ENCODE data around the gene SNX4.
"Not testable (repeated sequence)": the region's sequence is repeated elsewhere in the genome, so short reads cannot be mapped to it uniquely, and the experiment has no call there.

SNX4 gene

DNA sequence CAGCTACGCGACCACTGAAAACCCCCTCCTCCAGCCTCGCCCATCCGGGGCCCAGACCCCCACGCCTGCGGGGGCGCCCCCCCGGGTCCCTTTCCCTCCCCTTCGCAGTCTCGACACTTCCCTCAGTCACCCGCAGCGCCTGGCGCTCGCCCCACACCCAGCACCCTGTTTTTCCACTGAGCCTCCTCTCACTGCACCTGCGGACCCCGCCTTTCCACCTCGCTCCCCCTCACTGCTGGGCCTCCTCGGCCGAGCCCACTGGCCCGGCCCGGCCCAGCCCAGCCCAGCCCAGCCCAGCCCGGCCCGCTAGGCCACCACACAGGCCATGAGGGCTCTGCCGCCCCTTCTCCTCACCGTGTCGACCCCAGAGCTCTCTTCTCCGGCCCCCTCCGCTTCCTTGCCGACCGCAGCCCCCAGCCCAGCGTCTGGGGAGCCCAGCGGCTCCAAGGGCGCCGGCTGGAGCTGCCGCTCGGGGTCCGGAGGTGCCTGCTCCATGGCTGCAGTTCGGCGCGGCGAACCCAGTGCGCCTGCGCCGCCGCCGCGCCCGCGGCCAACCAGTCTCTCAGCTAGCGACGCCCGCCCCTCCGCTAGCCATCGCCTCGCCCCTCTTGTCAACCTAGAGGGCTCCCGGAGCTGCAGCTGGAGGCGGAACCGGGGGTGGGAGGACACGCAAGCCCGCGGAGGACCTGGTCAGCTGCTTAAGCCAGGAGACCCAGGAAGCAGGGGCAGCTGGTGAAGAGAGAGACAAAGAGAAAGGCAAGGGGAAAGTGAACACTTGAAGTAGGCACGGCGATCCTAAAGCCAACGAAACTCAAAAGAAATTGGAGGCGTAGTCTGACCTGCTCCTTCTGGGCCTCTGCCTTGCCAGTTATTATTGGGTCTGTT lies at the start of gene SNX4:
TSS of gene SNX4 (minus strand) at position 525 of the 885 bp plus-strand sequence. CDS start at position 495, 30 bp downstream.
- peak; percentile 97 for DNase-seq

DNA sequence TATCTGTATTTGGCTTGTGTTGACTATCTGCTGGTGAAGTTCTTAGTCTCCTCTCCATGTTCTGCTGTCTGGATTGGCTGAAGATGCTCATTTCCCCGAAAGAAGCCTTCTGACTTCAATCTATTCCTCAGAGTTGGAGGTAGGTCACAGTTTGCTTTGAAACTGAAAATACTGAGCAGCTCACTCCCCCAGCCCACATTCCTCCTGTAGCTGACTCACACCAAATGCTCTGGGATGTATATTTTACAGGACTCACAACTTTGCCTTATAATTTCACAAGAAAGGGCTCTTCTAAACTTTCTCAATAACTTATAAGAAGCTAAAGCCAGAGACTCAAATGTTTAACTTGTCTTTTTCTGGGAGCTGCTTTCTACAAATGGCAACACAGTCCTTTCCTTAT lies 36.3 kb upstream of the SNX4 start:
- no peak for DNase-seq

DNA sequence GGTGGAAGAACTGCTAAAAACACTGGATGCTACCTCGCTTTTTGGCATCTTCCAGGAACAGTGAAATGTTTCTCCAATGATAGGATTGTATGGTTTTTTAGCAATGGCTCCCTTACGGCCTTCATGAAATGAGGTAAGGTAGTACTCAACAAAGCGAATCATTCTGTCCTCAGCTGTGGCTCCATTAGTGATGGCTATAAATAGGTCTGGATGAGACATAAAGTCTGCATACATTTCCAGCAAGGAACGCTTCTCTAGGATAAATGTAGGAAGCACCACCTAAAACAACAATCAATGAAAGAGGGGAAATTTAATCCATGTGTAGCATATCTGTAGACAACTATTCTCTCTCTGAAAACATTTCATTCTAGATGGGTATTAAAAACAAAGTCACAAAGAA lies 32.4 kb upstream of the SNX4 start:
- no peak for DNase-seq

DNA sequence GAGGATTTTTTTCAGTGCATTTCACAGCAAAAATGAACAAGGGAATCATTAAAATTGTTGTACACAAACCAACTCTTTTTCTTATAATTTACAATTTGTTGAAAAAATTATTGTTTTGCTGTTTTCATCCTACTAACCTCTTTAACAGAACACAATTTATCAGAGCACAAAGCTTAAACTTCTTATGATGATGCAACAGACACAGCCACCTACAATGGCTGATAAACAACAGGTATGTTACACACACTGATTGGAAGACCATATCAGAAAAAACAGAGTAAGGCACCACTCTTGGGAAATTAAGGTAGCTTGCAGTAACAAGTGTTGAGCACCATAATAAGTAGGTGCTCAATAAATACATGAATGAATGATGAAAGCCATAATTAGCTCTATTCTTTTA lies 8.9 kb upstream of the SNX4 start:
- no peak for DNase-seq

DNA sequence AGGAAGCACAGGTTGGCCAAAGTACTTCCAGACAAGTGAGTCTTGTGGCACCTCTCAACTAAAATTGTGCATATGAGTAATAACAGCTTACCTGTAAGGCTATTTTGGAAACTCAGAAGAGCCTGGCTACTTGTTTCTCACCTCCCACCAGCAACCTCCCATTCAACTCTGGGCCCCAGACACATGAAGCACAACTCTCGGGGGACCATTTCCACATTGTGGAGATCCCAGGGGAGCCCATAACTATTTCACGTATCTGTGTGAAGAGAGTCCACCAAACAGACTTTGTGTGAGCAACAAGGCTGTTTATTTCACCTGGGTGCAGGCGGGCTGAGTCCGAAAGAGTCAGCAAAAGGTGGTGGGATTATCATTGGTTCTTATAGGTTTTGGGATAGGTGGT lies 5.2 kb upstream of the SNX4 start:
- DNase-seq: no peak

DNA sequence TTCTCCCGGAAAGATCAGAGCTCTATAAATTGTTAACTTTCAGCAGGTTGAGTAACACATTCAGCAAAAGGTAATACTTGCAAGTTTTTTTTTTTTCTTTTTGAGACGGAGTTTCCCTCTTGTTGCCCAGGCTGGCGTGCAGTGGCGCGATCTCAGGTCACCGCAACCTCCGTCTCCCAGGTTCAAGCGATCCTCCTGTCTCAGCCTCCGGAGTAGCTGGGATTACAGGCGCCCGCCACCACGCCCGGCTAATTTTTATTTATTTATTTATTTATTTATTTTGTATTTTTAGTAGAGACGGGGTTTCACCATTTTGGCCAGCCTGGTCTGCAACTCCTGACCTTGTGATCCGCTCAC lies 539 bp upstream of the SNX4 start:
- DNase-seq: not testable (repeated sequence)

DNA sequence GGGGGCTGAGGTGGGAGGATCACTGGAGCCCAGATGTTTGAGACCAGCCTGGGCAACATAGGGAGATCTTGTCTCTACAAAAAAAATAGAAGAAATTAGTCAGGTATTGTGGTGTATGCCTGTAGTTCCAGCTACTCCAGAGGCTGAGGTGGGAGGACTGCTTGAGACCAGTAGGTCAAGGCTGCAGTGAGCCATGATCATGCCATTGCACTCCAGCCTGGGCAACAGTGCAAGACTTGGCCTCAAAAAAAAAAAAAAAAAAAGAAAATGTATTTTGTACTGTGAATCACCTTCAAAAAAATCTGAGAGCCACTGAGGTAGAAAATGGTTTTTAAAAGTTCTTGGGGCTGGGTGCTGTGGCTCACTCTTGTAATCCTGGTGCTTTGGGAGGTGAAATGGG lies 4.6 kb downstream of the SNX4 start:
- DNase-seq: no peak

DNA sequence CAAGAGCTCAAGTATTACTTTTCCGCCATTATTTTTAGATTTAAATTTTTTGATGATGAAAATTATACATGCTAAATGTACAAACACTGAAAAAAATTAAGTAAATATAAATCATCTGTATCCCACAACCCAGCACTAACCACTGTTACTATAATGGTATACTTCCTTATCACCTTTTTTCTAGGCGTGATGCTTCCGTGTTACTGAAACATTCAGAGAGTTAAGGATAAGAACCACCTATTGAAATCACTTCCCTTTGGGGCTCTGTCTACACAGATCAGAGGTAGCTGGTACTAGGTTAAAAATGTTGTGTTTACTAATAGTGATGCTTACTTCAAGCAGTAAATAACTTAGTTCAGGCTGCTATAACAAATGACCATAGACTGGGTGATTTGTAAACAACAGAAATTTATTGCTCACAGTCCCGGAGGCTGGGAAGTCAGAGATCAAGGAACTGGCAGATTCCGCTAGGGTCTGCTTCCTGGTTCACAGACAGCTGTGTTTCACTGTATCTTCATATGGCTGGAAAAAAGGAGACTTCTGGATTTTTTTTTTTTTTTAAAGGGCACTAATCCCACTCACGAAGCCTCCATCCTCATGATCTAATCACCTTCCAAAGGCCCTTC lies 6.4 kb downstream of the SNX4 start:
- no peak for DNase-seq

DNA sequence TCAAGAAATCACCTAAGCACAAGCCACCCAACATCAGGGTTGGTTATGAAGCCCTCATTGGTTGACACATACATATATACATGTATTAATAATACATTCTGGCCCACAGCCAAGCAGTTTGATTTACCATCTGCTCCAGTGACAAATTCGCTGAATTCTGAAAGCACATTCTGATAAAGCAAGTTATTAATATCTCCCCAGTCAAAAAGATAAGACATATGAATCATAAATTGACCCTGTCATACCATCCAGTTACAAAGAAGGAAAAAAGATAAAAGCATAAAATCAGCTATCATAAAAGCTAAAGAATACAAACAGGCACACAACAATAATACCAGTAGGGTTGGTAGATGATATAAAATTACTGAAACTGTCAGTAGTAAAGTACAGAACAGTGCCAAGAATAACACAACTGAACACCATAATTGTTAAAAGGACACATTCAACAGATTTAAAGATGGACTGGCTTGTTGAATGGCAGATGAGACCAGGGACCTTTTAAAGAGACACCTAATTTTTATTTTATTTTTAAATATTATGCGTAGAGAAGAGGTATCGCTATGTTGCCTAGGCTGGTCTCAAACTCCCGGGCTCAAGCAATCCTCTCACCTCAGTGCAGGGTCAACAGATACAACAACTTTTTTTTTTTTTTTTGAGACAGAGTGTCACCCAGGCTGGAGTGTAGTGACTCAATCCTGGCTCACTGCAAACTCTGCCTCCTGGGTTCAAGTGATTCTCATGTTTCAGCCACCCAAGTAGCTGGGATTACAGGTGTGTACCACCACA lies 7.7 kb downstream of the SNX4 start:
- peak; percentile 79 for DNase-seq

DNA sequence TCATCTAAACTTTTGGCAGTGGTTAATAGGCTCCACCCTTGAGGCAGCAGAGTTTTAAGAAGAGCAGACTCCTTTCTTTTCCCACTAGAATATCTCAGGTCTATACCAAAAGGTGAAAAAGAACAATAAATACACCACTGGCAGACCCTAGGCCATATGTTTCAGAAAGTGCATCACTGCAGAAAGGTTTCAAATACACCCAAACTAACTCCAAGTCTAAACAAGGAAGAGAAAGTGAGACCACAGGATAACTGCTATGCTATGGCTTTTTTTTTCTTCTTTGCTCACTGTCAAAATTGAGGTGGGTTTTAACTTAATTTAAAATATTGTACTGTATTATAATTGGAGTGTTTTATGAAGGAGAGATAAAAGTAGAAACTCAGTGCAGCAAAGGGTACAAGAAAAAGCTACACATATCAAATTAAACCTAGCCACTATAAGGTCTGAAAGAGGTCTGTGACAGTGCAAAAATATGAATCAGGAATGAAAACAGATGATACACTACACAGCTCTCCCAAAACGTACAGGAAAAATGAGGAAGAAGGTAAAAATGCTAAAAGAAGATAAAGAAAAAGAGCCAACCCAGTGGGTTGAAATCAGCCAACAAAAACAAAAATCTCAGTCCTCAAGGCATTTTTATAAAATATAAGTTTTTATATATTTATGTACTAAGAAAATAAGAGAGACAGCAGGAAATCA lies 8.4 kb downstream of the SNX4 start:
- peak; percentile 18 for DNase-seq

DNA sequence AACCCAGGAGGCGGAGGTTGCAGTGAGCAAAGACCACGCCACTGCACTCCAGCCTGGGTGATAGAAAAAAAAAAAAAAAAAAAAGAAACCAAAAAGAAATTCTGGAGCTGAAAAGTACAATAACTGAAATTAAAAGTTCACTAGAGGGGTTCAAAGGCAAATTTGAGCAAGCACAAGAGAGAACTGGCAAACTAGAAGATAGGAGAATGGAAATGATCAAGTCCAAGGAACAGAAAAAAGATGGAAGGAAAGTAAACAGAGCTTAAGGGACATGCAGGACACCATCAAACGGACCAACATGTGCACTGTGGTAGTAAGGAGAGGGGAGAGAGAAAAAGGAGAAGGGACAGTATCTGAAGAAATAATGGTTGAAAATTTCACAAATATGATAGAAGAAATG lies 12.9 kb downstream of the SNX4 start:
- no peak for DNase-seq

DNA sequence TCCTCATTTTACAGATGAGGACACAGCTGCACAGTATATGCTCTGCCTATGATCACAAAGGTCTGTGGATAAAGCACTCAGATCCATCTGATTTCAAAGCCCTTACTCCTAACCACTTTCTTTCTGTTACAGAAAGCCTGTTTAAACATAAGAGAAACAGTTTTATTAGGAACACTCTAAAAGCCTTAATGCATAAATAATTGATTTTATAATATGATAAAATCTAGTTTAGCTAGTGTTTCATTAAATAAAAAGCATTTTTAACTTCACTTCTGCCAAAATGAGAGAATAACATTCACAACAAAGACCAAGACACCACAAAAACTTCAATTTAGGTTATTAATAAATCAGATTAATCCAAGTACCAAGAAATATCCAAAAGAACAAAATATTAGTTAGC lies 21.4 kb downstream of the SNX4 start:
- no peak for DNase-seq

DNA sequence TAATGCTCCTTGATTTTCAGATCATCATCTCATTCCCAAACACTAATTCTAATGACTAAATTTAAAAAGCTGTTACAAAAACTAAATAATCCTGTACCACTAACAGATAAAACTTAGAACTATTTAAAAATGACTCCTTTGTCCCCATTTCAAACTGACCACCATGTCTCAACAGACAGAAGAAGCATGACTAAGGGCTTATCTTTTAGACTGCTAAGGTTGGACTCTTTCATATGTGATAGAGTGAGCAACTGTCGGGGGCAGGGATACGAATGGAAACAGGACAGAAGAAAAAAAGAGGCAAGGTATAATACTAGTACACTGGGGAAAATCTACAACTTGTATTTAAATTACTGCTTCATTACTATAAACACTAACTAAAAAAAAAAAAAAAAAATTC lies 23.3 kb downstream of the SNX4 start:
- DNase-seq: peak; percentile 63

DNA sequence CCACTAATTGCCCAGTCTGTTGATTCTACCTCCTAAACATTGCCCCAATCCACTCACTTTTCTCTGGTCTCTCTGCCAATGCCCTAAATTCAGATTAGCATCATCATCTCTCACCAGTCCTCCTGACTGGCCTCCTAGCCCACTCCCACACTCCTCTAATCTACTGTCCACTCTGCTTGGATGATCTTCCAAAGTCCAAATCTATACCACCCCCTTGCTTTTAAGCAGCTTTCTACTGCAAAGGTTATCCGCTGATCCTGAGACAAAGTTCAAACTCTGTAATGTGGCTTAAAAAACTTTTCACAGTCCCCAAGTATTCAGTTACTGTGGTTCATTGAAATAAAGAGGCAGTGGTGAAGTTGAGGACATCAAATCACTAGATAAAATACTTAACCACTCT lies 37.6 kb downstream of the SNX4 start:
- no peak for DNase-seq

DNA sequence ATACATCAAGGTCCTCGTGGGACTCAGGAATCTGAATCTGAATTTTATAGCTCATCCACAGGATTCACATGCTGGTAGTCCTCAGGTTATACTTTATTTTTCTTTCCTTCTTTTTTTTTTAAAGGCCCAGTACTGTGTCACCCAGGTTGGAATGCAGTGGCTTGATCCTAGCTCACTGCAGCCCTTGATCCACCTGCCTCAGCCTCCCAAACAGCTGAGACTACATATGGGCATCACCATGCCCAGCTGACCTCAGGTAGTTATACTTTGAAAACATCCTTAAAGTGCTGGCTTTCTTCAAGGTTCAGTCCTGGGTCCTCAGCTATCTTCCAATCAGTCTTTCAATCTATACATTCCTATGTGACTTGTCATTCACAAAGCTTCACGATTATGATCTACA lies 38.2 kb downstream of the SNX4 start:
- no peak for DNase-seq

DNA sequence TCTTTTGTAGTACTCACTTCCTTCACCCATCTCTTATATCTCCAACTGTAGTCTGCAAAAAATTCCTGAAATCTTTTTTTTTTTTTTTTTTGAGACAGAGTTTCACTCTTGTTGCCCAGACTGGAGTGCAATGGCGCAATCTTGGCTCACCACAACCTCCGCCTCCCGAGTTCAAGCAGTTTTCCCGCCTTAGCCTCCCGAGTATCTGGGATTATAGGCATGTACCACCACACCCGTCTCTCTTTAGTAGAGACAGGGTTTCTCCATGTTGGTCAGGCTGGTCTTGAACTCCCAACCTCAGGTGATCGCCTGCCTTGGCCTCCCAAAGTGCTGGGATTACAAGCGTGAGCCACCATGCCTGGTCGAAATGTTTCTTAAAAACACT lies 38.6 kb downstream of the SNX4 start:
- not testable (repeated sequence) for DNase-seq

DNA sequence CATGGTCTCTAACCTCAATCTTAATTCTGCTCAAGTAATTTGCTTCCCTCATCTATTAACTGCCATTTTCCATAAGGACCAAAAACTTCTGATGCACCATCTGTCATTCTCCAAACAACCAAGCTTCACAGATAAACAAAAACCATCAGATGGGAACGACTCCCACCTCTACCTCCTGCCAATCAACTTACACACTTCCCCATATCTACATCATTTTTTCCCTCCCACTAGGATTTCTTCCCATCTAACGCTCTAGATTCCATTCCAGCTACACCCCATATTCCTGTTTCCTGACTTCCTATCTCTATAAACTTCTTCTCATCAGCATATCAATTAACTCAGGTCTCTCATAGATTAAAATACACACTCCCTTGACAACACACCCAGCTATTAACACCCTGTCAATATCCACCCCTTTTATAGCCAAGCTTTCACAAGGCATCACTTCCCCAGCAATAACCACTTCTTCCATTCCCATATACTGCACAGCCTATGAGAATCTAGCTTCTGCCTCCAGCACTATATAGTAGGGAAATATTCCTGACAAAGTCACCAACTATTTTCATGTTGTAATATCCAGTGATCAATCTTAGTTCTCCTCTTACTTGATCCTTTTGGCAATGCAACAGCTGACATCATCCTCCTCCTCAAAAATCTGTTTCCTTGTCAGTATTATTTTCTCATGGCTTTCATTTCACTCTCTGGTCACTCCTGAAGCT lies 39.2 kb downstream of the SNX4 start:
- no peak for DNase-seq

DNA sequence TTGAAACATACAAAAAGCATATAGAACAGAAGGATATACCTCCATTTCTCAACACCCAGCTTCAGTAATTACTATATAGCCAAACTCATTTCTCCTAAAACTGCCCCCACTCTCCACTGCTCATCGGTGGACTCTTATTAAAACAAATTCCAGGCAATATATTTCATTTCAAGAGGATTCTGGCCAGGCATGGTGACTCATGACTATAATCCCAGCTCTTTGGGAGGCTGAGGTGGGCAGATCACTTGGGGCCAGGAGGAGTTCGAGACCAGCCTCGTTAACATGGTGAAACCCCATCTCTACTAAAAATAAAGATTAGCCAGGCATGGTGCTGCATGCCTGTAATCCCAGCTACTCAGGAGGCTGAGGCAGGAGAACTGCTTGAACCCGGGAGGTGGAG lies 40.9 kb downstream of the SNX4 start:
- no peak for DNase-seq

DNA sequence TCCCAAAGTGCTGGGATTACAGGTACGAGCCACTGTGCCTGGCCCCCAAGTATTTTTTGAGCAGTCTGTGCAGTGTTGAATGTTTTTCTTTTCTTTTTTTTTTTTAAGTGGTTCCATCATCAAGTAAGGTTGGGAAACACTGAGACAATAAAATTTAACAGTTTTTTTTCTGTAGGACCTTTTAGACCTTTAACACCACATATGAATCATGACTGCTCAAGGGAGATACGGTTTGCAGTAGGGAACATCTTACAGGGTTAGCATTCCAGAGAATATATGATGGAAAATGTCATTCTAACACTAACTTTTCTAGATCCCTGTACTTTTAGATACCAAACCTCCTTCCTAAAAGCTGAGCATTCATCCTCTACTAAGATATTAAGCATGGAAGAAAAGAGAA lies 41.7 kb downstream of the SNX4 start:
- no peak for DNase-seq

DNA sequence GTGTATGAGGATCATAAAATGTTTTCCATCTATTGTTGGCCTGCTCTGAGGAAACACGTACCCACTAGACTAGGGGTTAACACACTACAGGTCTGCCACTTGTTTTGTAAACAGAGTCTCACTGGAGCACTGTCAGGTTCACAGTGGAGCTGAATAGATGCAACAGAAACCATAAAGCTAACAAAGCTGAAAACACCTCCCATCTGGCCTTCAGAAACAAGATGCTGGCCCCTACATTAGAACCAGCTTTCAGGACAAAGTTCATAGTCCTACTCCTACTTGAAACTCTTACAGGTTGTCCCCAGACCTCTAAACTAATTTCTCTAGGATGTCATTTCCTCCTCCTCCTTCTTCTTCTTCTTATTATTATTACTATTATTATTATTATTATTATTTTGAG lies 42.3 kb downstream of the SNX4 start:
- no peak for DNase-seq

DNA sequence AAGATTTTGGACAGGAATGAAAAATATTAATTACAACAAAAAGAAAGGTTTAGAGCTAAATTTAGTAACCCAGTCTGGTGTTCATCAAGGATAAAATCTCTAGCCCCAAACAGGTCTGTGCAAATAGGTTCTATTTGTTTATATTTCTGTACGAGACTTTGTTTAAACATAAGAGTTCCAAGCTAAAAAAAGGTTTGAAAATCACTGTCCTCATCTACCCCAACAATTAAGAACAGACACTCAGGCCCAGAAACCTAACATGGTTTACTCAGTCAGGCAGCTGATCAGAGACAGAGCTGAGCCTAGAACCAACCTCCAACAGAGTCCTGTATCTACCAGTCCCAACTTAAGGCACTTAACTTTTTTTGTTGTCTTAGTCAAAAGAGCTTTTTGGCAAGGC lies 49.3 kb downstream of the SNX4 start:
- no peak for DNase-seq

DNA sequence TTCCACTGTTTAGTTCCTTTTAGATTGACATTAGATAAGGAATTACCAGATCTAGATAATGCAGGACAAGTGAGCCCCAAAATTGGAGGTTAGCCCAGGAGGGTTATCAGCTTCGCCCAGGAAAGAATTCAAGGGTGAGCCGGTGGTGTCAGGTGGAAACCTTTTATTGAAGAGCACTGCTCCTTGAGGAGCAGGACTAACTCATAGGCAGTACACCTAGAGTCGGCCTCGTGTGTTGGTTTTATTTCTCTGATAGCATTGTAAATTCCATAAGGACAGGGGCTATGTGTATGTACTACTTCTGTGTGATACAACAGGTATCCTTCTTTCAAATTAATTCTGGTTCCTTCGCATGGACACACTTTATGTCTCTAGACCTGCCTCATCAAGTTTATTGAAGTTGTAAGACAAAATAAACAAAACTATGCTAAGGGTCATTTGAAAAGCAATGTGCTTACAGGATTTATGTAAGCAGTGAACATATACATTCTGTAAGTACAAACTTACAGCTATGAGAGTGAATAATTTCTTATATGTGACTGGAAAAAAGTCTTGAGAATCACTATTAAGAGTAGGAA lies 57.2 kb downstream of the SNX4 start:
- no peak for DNase-seq

All from hematopoietic multipotent progenitor cell treated with erythropoietin and hydrocortisone succinate and interleukin-3 and kit ligand, for 4 days (in vitro differentiated cells).